Hippocampal formation (tissue), 2 donors: ENCODE results near the gene IL4I1.

ENCODE experiments used
- DNase-seq, 2 donors: peaks; one replicate each; lab custom pipeline; 2025; lab: John Stamatoyannopoulos, UW

The IL4I1 gene

GRCh38 chr19:49851456-49852259 is 45.0 kb downstream of the IL4I1 start:
- DNase-seq, result no peak

- DNase-seq, result peak; percentile 88 to 90
Observed at GRCh38 chr19:49850487-49851342, 46.0 kb downstream of the IL4I1 start, which contains the start of gene PTOV1. PTOV1 (plus strand) TSS chr19:49851159.

DNA sequence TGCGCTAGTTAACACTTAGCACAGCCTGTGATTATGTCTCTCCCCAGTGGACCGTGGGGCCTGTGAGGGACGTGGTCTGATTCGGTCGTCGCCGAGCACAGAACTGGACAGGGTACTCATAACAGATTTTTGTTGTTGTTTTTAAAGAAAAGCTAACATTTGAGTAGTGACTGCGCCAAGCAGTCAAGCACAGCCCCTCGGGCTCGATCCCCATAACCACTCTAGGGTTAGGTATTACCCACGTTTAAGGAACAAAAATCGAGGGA is 46.5 kb downstream of the IL4I1 start:
- DNase-seq, result no peak

- DNase-seq, result no peak
Observed at GRCh38 chr19:49849433-49850220, 47.1 kb downstream of the IL4I1 start.

- no peak for DNase-seq
Observed at GRCh38 chr19:49848938-49849337, 47.7 kb downstream of the IL4I1 start.

- no peak for DNase-seq
Observed at GRCh38 chr19:49847731-49848696, 48.7 kb downstream of the IL4I1 start.

DNA sequence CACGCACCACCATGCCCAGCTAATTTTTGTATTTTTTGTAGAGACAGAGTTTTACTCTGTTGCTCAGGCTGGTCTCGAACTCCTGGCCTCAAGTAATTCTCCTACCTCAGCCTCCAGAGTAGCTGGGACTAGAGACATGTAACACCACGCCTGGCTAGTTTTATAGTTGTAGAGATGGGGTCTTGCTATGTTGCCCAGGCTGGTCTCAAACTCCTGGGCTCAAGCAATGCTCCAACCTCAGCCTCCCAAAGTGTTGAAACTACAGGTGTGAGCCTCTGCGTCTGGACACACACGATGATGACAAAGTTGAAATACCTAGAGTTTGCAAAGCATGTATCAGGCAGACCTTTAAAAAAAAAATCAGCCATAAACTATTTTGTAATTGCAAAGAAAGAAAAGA is 50.3 kb downstream of the IL4I1 start:
- no peak for DNase-seq

DNA sequence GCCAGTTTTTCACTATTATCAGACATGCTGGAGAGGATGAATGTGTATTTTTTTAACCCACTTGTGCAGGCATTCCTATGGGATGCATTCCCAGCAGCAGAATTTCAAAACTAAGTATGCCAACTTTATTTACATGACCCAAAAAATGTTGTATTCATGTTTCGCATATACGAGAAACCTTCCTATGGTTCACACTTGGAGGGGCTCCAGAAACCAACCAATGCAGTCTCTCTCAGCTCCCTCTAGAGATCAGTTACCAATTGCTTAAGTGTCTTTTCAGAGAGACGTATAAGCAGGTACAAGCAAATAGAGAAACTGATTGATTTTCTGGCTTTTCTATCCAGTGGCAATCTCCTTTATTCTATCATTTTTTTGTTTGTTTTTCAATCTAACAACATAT is 51.3 kb downstream of the IL4I1 start:
- no peak for DNase-seq

DNA sequence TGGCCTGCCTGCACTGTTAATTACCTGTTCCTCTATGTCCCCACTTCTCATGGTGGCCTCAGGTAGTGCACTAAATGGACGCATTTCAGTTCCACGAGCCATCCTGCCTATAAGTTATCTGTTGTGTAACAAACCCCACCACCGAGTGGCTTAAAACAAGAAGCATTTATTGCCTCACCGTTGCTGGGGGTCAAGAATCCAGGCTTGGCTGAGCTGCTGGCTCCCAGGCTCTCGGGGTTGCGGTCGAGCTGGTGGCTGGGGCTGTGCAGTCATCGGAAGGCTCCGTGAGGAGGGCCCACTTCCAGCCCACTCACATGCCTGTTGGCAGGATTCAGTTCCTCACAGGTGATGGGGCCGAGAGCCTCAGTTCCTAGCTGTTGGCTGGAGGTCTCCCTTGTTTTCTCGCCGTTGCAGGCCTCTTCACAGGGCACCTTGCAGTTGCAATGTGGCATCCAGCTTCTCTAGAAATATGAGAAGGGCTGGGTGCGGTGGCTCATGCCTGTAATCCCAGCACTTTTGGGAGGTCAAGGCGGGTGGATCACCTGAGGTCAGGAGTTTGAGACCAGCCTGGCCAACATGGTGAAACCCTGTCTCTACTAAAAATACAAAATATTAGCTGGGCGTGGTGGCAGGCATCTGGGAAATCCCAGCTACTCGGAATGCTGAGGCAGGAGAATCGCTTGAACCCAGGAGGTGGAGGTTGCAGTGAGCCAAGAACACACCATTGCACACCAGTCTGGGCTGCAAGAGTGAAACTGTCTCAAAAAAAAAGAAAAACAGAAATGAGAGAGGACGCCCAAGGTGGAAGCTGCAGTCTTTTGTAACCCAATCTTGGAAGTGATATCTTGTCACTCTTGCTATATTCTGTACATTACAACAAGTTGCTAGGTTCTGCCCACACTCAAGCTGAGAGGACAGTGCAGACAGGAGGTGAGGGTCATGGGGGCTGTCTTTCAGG is 52.3 kb downstream of the IL4I1 start:
- DNase-seq, result no peak

- DNase-seq, result no peak
Observed at GRCh38 chr19:49843265-49843664, 53.4 kb downstream of the IL4I1 start.

- no peak for DNase-seq
Observed at GRCh38 chr19:49840736-49841249, 55.9 kb downstream of the IL4I1 start.

DNA sequence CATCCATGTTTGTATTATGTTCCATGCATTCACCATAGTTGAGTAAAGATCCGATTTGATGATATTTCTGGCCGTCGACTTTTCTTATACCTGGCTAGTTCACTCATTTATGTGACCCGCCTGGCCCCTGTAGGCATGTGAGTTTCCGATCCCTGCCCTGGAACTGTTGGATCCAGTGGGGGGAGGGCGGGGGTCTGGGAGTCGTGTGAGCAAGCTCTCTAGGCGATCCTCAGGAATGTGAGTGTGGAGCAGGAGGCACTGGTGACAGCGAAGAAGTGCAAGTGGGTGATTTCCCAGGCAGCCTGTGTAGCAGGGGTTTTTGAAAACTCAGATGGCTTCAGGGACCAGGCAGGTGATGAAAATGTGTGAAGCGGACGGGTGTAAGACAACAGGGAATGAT is 56.4 kb downstream of the IL4I1 start:
- no peak for DNase-seq

GRCh38 chr19:49839713-49840112 is 57.0 kb downstream of the IL4I1 start:
- no peak for DNase-seq
